ENCODE results near the gene RAD21L1.

DNA sequence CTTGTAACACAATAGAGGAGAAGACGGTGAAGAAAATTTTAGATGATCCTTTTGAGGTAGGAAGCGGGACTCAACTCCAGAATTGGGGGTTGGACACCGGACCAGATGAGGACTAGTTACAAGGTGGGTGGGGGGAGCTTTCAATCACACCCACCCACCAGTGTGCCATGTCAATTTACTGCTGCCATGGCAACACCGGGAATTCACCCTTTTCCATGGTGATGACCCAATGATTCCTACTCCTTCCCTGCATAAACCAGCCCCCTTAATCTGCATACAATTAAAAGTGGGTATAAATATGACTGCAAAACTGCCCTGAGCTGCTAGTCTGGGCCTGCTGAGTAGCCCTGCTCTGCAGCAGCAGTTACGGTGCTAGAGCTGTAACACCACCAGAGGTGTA is 14.7 kb downstream of the RAD21L1 start:
- TF ChIP-seq CTCF (IDR thresholded peaks at IDR 0.05; ENCODE audit: low read depth, low read length): no peak
- TF ChIP-seq POLR2A (IDR thresholded peaks at IDR 0.05; ENCODE audit: extremely low read depth, insufficient read length): no peak
